ENCODE data around the gene UST.
"Not testable (repeated sequence)": the region's sequence is repeated elsewhere in the genome, so short reads cannot be mapped to it uniquely, and the experiment has no call there.

UST gene

DNA sequence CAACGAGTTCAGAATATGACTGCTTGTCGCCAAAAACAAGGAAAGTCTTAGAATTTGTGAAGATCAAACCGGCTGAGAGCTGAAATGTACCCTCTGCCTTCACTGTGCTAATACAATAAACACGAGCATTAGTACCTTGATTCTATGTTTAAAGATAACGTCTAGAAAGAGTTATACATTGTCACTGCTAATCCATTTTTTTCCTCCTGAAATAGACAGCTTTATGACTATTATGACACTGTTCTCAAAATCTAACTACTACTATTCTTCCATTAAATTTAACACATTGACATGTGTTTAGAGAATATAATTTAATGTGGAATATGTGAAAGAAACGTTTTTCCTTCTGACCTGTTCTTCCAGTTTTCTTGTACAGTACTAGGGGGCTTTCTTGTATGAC is 204.8 kb downstream of the UST start:
- no peak for DNase-seq (ENCODE audit: low read depth)

DNA sequence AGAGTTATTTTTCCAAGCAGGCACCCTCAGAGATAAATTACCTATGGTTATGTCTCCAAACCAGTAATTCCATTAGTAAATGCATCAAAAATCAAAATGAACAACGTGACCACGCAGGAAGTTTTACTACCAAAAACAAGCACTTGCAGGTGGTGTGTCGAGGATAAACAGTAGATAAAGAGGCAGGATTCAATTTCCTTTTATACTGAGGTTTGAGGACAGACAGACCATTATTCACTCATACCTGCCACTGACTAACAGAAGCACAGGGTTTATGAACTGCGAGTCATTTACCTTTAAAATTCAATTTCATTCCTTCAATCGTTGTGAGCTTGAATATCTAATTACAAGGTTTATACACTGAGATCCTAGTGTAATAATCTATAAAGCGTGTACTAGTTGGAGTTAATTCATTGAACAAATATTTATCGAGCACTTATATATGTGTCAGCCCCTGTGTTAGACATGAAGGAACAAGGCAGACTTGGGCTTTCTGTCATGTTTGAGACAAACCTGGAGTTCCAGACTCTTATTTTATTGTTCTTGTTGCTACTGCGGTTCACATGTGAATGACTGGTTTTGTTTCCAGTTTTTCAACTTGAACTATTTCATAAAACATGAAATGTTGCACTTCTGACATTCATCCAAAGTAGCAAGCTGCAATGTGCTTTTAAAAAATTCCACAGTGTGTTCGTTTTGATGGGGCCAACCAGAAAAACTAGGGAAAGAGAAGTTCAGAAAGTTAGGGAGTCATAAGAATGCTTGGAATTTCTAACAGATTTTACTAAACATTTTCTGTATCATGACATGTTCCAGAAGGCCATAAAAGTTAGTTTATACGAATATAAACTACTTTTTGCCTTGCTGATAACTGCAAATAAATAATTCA is 205.6 kb downstream of the UST start:
- DNase-seq (ENCODE audit: low read depth) = no peak

GRCh38 chr6:148954461-148954860 is 207.6 kb downstream of the UST start:
- DNase-seq (ENCODE audit: low read depth) = no peak

DNA sequence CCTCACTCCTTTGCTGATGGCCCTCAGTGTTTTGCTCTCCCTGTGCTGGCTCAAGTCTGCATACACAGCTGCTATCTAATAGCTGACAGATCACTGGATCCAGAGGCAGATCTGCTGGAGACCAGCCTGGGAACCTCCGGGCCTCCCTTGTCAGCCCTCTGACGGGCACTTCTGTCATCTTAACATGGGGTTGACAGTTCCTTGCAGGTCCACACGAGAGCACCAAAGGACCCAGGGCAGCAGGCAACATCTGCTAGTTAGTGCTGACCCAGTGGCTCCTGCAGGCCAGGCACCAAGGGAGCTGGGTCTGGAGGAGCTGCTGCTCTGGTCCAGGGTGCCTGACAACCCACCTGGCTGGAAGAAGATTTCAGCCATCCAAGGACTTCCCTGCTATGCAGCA is 208.1 kb downstream of the UST start:
- no peak for DNase-seq (ENCODE audit: low read depth)

DNA sequence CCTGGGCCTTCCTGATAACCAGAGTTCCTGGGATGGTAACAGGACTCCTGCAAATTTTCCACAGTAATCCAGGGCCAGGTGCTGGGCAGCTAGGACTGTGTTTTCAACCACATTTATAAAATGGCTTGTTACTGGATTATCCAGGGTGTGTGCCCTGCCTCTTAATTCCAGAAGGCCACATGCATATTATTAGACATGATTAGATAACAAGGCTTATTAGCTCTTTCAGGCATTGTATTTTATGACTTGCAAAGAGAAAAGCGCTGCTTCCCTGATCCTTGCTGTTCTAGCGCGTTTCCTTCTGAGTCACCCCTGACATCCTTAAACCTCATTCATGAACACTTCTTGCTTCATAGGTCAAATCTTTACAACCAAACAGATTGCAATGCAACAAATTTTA is 208.6 kb downstream of the UST start:
- no peak for DNase-seq (ENCODE audit: low read depth)

GRCh38 chr6:148956163-148956562 is 209.3 kb downstream of the UST start:
- not testable (repeated sequence) for DNase-seq (ENCODE audit: low read depth)

DNA sequence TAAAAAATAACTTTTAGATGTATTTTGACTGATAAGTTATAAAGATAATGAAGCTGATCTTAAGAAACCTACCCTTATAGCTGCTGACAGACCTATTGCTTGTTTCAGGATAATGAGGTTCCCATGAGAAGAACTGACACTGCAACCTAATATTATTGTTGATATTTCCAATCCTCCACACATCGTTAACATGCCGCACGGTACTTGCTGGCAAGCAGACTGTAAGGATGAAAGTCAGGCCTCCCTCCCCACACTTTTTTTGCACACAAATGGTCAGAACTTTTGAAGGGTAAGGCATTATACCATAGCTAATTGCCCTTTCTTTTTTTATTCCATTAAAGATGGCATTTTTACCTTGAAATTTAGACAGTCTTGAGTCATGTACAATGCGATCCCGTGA is 210.9 kb downstream of the UST start:
- DNase-seq (ENCODE audit: low read depth) = no peak

DNA sequence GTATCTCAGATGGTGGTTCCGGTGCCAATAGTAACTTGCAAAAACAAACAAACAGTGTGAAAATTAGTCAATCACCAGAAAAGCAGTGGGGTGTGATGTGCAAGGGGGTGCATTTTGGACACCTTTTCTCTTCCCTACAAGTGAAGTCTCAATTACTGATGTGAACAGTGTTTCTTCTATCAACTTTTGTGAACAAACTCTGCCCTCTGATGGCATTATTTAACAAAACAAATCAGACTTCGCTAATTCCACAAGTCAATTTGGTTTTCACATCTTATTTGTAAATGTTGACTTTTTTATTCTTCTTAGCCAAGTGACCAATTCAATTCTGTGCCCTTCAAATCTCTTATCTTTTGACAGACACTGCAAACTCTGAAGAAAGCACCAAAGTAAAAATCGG is 212.2 kb downstream of the UST start:
- no peak for DNase-seq (ENCODE audit: low read depth)

DNA sequence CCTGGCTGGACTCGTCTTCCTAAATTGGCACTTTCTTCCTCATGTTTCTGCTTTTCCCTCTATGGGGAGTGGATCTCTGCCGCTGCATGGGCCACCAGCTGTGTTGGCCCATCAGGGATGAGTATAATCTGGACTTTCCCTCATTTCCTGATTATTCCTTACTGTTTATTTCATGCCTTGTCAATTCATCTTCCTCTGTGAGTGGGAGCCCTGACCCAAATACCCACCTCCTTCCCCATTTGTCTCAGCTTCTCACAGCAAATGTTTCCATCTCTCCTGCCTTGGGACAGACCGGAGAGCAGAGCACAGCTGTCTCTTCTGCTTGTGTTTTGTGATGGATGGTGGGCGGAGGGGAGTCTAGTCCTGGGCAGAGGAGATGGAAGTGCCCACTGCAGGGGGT is 212.7 kb downstream of the UST start:
- DNase-seq (ENCODE audit: low read depth) = no peak

DNA sequence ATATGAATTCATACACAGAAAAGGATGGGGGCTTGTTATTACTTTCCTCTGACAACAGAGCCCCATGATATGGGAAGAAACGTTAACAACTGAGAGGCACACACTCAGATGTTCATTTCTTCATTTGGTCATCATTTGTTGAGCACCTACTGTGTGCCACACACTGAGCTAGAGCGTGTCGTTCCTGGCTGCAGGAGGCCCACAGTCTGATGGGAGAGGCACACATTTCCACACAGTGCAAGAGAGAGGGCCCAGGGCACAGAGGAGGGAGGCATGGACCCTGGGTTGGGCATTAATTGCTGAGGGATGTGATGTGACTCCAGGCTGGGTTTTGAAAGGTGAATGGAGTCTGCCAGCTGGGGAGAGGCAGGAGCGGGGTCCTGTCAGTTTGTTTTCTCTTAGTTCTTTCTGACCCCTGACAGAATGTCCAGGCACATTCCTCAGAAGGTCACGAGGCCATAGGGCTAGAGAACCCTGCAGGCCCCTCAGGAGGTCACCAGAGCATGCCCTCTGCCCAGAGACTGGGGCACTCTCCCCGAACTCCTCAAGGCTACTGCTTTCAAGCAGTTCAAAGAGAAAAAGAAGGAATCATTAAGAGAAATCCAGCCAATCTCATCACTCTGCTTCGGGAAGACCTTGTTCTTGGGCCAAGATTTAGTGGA is 216.2 kb downstream of the UST start:
- no peak for DNase-seq (ENCODE audit: low read depth)

DNA sequence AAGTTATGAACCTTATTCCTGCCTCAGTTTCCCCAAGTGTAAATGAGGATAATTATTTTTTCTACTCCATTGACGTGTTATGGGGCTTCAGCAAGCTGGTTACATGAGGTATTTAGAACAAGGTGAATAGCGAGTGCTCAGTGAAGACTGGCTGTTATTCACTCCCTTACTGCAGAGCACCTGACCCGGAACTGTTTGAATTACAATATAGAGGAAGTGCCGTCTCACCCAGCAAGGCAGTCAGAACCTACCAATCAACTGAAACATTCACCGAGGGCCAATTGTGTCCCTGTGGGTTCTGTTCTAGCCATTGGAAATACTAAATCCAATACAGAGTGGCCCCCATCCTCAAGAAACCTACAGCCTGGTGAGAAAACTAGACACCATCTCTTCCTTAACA is 216.9 kb downstream of the UST start:
- no peak for DNase-seq (ENCODE audit: low read depth)

- no peak for DNase-seq (ENCODE audit: low read depth)
Observed at GRCh38 chr6:148964467-148964866, 217.6 kb downstream of the UST start.

- DNase-seq (ENCODE audit: low read depth) = no peak
Observed at GRCh38 chr6:148965287-148965686, 218.5 kb downstream of the UST start.

DNA sequence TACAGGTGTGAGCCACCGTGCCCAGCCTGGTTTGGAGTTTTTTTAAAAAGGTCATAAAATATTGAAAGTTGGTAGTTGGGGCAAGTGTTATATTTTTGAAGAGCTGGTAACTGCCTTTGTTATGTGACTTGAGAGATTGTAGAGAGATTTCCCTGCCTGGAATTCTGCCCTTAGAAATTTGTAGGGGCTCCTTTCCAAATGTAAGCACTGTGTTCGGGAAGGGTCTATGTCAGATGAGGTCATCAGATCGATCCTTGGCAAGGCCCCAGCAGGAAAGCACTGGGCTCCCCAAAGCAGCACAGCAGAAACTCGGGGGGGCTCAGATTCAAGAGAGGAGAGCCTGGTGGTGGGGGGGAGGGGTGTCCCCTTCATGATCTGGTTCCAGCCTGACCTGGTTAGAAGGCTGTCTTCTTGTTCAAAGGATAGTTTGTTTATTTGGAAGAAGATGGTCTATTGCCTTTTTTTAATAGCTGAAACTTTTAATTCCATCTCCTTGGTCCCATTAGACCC is 220.2 kb downstream of the UST start:
- DNase-seq (ENCODE audit: low read depth) = no peak

GRCh38 chr6:148967541-148967956 is 220.7 kb downstream of the UST start:
- DNase-seq (ENCODE audit: low read depth) = no peak

DNA sequence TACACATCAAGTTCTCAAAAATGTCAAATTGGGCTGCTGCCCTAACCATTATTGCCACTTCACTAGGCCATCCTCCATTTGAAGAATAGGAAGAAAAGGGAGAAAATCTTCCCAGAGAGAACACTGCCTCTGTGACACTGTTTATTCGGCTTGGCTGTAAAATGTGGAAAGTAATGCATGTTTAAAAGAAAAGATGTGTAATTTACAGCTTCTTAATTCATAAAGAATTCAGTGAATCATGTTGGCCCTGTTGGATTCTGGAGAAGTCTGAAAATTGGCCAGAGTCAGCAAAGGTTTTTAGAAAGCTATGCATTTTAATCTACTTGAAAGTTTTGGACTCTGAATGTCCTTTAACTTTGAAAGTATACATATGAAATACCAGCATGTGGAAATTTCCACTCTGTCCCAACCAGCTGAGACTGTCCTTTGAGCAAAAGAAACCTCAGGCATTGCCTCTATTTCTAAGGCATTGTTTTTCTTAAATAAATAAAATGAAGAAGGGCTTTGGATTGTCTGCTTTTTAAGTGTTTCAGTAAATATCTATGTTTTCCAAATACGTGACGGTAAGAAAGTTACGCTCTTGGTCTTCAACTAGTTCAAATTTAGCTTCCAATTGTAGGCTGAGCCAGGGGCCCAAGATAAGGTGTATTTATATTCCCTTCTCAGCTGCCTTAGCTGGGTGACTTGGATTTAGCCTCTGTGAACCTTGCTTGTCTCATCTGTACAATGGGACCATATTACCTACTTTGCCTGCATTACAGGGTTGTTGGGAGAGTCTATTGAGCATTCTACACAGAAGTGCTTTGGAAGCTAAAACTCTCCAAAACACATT is 222.2 kb downstream of the UST start:
- DNase-seq (ENCODE audit: low read depth) = no peak

- DNase-seq (ENCODE audit: low read depth) = no peak
Observed at GRCh38 chr6:148969603-148970061, 222.8 kb downstream of the UST start.

GRCh38 chr6:148971031-148971927 is 224.4 kb downstream of the UST start:
- DNase-seq (ENCODE audit: low read depth) = no peak

- DNase-seq (ENCODE audit: low read depth) = peak; percentile 17
Observed at GRCh38 chr6:148972481-148972880, 225.7 kb downstream of the UST start.

- DNase-seq (ENCODE audit: low read depth) = no peak
Observed at GRCh38 chr6:148973538-148974208, 226.8 kb downstream of the UST start.

DNA sequence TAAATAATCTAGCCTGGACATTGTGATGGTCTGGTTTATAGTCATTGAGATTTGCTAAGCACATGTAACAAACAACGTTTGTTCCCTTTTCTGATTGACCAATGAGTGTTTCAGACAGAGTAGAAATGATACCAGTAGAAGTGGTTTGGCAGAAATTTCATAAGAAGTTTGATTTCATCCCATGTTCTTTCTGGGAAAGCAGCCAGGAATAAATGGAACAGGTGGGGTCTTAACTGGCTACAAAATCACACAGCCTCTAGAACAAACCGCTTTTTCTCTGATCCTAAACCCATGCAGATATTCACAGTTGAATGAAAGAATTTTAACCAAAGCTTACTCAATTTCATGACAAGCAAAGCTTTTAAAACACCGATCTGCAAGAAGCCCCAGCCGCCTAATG is 227.5 kb downstream of the UST start:
- DNase-seq (ENCODE audit: low read depth) = no peak

Measured in T-helper 22 cell (primary cell).